ENCODE data around the gene MAP7. TPM values are rescaled to one million over a fixed set of nuclear protein-coding genes. Genes with fewer than 3 reads are reported as not detected.

MAP7 gene
- total RNA-seq, 2 donors from 2014 or later, result 19.7 to 28.7 TPM

DNA sequence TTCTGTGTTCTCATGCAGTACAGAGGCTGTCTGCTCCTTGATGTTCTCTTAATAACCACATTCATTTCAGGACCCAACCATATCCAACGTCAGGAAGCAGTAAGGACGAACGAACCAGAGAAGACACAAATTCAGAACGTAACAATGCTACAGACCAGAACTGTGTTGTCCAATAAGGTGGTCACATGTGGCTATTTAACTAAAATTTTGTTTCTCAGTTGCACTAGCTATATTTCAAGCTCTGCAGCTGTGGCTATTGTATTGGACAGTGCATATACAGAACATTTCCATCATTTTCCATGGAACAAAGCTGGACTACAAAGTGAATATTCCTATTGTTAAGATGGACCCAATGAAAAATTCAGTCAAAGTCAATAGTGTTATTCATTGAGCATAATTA lies 27.0 kb downstream of the MAP7 start:
- Histone ChIP-seq H3K4me3 (no peak overlapping the region), H3K4me1 (peaks cover 35% of the 10 kb centered on the region), H3K27ac (no peak overlapping the region), H3K36me3 (replicated peaks in 1 of 2; ENCODE audit: insufficient read depth in 1 of 2, low read depth in 2 of 2) (no peaks in the 10 kb centered on the region), H3K27me3 (no peaks in the 10 kb centered on the region), H3K9me3 (peaks cover 0 to 1% (median 0%) of the 10 kb centered on the region in 3 donors)
- 93 to 96% methylated on average over 4 of the region's 4 CpGs for WGBS, 2 donors
- intact Hi-C loops (cut with DNase I), result no loop called here
- DNase-seq, result no peak
- ATAC-seq, result no peak
- no peak for TF ChIP-seq POLR2A (IDR thresholded peaks at IDR 0.05)
- TF ChIP-seq, protein P1, sequence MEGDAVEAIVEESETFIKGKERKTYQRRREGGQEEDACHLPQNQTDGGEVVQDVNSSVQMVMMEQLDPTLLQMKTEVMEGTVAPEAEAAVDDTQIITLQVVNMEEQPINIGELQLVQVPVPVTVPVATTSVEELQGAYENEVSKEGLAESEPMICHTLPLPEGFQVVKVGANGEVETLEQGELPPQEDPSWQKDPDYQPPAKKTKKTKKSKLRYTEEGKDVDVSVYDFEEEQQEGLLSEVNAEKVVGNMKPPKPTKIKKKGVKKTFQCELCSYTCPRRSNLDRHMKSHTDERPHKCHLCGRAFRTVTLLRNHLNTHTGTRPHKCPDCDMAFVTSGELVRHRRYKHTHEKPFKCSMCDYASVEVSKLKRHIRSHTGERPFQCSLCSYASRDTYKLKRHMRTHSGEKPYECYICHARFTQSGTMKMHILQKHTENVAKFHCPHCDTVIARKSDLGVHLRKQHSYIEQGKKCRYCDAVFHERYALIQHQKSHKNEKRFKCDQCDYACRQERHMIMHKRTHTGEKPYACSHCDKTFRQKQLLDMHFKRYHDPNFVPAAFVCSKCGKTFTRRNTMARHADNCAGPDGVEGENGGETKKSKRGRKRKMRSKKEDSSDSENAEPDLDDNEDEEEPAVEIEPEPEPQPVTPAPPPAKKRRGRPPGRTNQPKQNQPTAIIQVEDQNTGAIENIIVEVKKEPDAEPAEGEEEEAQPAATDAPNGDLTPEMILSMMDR (IDR thresholded peaks at IDR 0.05), result no peak

DNA sequence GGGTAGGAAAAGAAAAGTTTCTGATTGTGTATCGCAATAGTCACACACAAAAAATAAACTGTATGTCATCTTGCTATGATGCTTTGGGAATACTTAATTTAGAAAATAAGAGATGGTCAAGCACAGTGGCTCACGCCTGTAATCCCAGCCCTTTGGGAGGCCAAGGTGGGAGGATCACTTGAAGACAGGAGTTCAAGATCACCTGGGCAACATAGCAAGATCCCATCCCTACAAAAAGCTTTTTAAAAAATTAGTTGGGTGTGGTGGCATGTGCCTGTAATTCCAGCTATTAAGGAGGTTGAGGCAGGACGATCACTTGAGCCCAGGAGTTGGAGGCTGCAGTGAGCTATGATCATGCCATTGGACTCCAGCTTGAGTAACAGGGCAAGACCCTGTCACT lies 27.6 kb downstream of the MAP7 start:
- Histone ChIP-seq H3K36me3 (replicated peaks in 1 of 2; ENCODE audit: insufficient read depth in 1 of 2, low read depth in 2 of 2) (no peaks in the 10 kb centered on the region), H3K4me3 (no peak overlapping the region), H3K9me3 (peaks cover 0 to 2% (median 0%) of the 10 kb centered on the region in 3 donors), H3K4me1 (peaks cover 40% of the 10 kb centered on the region), H3K27me3 (no peaks in the 10 kb centered on the region), H3K27ac (no peak overlapping the region)
- intact Hi-C loops (cut with DNase I), result no loop called here
- no peak for DNase-seq
- 81 to 88% methylated on average over 3 of the region's 3 CpGs for WGBS, 2 donors
- TF ChIP-seq POLR2A (IDR thresholded peaks at IDR 0.05), result no peak
- TF ChIP-seq, protein P1 (IDR thresholded peaks at IDR 0.05), result no peak
- no peak for ATAC-seq

DNA sequence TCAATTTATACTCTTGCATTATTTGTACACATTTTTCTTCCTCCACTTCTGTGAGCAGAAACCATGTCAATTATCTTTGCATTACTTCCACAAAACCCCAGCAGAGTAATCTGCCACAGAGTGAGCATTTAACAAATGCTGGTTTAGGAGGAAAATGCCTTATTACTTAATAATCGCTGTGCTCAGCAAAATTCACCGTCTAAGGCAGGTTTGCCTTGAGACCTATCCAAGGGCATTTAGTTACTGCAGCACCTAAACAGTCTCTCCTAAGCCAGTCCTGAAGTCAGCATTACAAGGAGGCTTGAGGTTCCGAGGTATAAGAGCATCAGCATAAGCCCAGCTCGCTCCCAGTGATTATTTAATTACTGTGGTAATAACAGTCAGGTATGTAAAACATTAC lies 28.3 kb downstream of the MAP7 start:
- DNase-seq (no peak), ATAC-seq (no peak)
- H3K27ac ChIP-seq, result no peak overlapping the region
- no peaks in the 10 kb centered on the region for H3K27me3 ChIP-seq
- WGBS, 2 donors, result 87 to 94% methylated on average over 4 of the region's 4 CpGs
- no peaks in the 10 kb centered on the region for H3K36me3 ChIP-seq (replicated peaks in 1 of 2; ENCODE audit: insufficient read depth in 1 of 2, low read depth in 2 of 2)
- peaks cover 0 to 2% (median 0%) of the 10 kb centered on the region in 3 donors for H3K9me3 ChIP-seq
- H3K4me3 ChIP-seq, result no peak overlapping the region
- peaks cover 46% of the 10 kb centered on the region for H3K4me1 ChIP-seq
- intact Hi-C loops (cut with DNase I), result no loop called here
- no peak for TF ChIP-seq POLR2A (IDR thresholded peaks at IDR 0.05)
- TF ChIP-seq, protein P1 (IDR thresholded peaks at IDR 0.05), result no peak

DNA sequence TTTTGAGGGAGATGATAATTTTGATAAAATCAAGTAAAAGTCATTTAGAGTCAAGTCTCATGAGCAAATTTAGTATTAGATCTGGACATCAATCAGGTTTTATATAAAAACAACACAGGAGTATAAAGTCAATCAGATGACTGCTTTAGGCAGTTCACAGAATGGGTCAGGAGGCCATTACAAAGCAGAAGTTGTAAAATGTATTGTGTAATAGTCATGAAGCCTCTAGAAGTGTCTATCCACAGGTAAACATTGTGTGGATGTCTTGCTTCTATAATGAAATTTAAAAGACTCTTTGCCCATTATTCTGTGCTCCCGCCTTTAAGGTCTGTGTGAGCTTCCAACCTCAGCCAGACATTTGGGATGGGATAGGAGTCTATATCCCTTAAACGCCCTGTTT lies 28.8 kb downstream of the MAP7 start:
- DNase-seq, result no peak

DNA sequence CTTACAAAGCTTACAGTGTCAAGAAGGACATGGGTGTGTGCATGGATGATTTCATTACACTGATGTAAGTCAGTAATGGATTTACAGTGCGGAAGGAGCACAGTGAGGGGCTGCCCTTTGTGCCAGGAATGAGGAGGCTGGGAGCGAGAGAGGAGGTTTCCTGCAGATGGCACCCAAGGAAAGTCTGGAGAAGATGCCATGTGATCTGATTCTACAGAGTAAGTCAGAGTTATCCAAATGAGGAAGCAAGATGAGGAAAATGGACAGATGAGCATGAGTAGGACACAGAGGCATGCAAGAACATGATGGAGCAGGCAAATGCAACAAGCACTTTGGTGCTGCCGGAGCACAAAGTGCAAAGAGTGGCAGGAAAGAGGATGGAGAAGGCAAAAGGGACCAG lies 29.7 kb downstream of the MAP7 start:
- 90 to 93% methylated on average over 3 of the region's 3 CpGs for WGBS, 2 donors
- Histone ChIP-seq H3K4me1 (peaks cover 40% of the 10 kb centered on the region), H3K27me3 (no peaks in the 10 kb centered on the region), H3K4me3 (no peak overlapping the region), H3K36me3 (replicated peaks in 1 of 2; ENCODE audit: insufficient read depth in 1 of 2, low read depth in 2 of 2) (no peaks in the 10 kb centered on the region), H3K9me3 (peaks cover 0 to 2% (median 0%) of the 10 kb centered on the region in 3 donors), H3K27ac (no peak overlapping the region)
- no peak for ATAC-seq
- intact Hi-C loops (cut with DNase I), result no loop called here
- no peak for DNase-seq
- no peak for TF ChIP-seq POLR2A (IDR thresholded peaks at IDR 0.05)
- TF ChIP-seq, protein P1 (IDR thresholded peaks at IDR 0.05), result no peak

More for the DNA sequence above, 28.8 kb downstream of the MAP7 start:
- Histone ChIP-seq H3K4me3 (no peak overlapping the region), H3K27me3 (no peaks in the 10 kb centered on the region), H3K36me3 (replicated peaks in 1 of 2; ENCODE audit: insufficient read depth in 1 of 2, low read depth in 2 of 2) (no peaks in the 10 kb centered on the region), H3K27ac (no peak overlapping the region), H3K9me3 (peaks cover 0 to 2% (median 0%) of the 10 kb centered on the region in 3 donors), H3K4me1 (peaks cover 46% of the 10 kb centered on the region)
- intact Hi-C loops (cut with DNase I), result no loop called here
- TF ChIP-seq, protein P1 (IDR thresholded peaks at IDR 0.05), result no peak
- no peak for TF ChIP-seq POLR2A (IDR thresholded peaks at IDR 0.05)
- no peak for ATAC-seq
- WGBS, 2 donors, result 81 to 85% methylated on average over 2 of the region's 2 CpGs
